Neural progenitor cell (in vitro differentiated cells): ENCODE data around the gene OR6K2. TPM values are rescaled to one million over a fixed set of nuclear protein-coding genes. Genes with fewer than 3 reads are reported as not detected.

Experiments used
- DNase-seq: peaks from one replicate; pipeline ENCODE4 v3.0.0-alpha.2; 2016; ENCODE audit warnings: low spot score
- H2AFZ ChIP-seq: fragments of 200-600 bp; sonication (generic); replicated peaks from 2 replicates; pipeline ENCODE4 v1.6.1; 2016; ENCODE audit warnings: antibody characterized with exemption
- H3F3A ChIP-seq: fragments of 200-600 bp; sonication (generic); 2 replicates; pipeline ENCODE4 v1.6.1; 2016; ENCODE audit warnings: antibody characterized with exemption, low read depth
- H3K27ac ChIP-seq: fragments of 200-600 bp; sonication (generic); 2 replicates; pipeline ENCODE4 v1.5.1; 2016; ENCODE audit warnings: mild to moderate bottlenecking
- H3K27me3 ChIP-seq: fragments of 200-600 bp; sonication (generic); 2 replicates; pipeline ENCODE4 v1.6.1; 2016; ENCODE audit warnings: mild to moderate bottlenecking, moderate library complexity
- H3K36me3 ChIP-seq: fragments of 200-600 bp; sonication (generic); 2 replicates; pipeline ENCODE4 v1.5.1; 2016
- H3K4me1 ChIP-seq: fragments of 200-600 bp; sonication (generic); 2 replicates; pipeline ENCODE4 v1.6.1; 2016; ENCODE audit warnings: mixed run types
- H3K4me2 ChIP-seq: fragments of 200-600 bp; sonication (generic); 2 replicates; pipeline ENCODE4 v1.6.1; 2016
- H3K4me3 ChIP-seq: fragments of 200-600 bp; sonication (generic); 2 replicates; pipeline ENCODE4 v1.5.1; 2016
- H3K79me2 ChIP-seq: fragments of 200-600 bp; sonication (generic); 2 replicates; pipeline ENCODE4 v1.6.1; 2016; ENCODE audit warnings: low read depth
- H3K9ac ChIP-seq: fragments of 200-600 bp; sonication (generic); 2 replicates; pipeline ENCODE4 v1.6.1; 2016
- H3K9me3 ChIP-seq: fragments of 200-600 bp; sonication (generic); 2 replicates; pipeline ENCODE4 v1.5.1; 2016; ENCODE audit warnings: low read depth
- H4K20me1 ChIP-seq: fragments of 200-600 bp; sonication (generic); 2 replicates; pipeline ENCODE4 v1.6.1; 2016; ENCODE audit warnings: low read depth
- H3K27ac Mint-ChIP-seq: 3 replicates; pipeline ENCODE4 v1.8.0; 2021; ENCODE audit warnings: mixed read lengths
- H3K27me3 Mint-ChIP-seq: 2 replicates; pipeline ENCODE4 v1.8.0; 2022; ENCODE audit warnings: low read depth, mild to moderate bottlenecking, inconsistent platforms, moderate library complexity, mixed read lengths; ENCODE audit not compliant: insufficient read depth
- H3K36me3 Mint-ChIP-seq: 3 replicates; pipeline ENCODE4 v1.8.0; 2021; ENCODE audit warnings: mixed read lengths
- H3K4me1 Mint-ChIP-seq: 3 replicates; pipeline ENCODE4 v1.8.0; 2021; ENCODE audit warnings: mixed read lengths
- H3K4me3 Mint-ChIP-seq: 3 replicates; pipeline ENCODE4 v1.8.0; 2021; ENCODE audit warnings: mild to moderate bottlenecking, moderate library complexity, mixed read lengths
- H3K9me3 Mint-ChIP-seq: 3 replicates; pipeline ENCODE4 v1.8.0; 2020; ENCODE audit warnings: mixed read lengths
- EZH2 ChIP-seq: fragments of 200-600 bp; sonication (generic); IDR thresholded peaks from 2 replicates; pipeline ENCODE4 v1.6.1; 2017; ENCODE audit warnings: antibody characterized with exemption, mild to moderate bottlenecking, moderate library complexity
- EZH2phosphoT487 ChIP-seq: fragments of 200-600 bp; sonication (generic); IDR thresholded peaks from 2 replicates; pipeline ENCODE4 v1.6.1; 2017; ENCODE audit warnings: antibody characterized with exemption
- total RNA-seq: library from RNA; depleted of rRNA; stranded (reverse); fragments of >200 nt; gene quantifications from 2 replicates; pipeline ENCODE4 v1.2.3, GENCODE V29; 2015; ENCODE audit warnings: low replicate concordance
- TF ChIP-seq, protein P1 (sequence below): fragments of 200-600 bp; sonication (generic); IDR thresholded peaks from 2 replicates; pipeline ENCODE4 v1.5.1; 2017; ENCODE audit warnings: antibody characterized with exemption, mild to moderate bottlenecking

Gene OR6K2
- total RNA-seq, 1 donor from 2014 or later, result not detected

DNA sequence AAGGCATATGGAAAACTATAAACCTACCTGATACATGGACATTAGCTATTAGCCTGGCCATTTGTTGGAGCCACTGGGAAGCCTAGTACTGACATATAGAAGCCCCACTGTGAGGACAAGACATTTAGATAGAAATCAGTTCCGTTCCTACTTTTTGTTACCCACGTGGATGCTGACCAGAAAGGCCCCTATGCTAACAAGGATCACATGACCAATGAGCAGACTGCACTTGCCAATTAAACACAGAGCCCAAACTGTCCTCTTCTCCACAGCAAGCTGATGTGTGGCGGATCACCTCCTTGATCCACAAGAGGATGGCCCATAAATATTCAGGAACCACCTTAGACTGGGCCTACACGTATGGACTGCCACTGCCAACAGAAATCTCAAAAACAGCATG lies 31.3 kb upstream of the OR6K2 start:
- no peaks in the 10 kb centered on the region for H3K9me3 ChIP-seq
- H3K9ac ChIP-seq, result no peak overlapping the region
- H3K4me3 ChIP-seq, result no peak overlapping the region
- no peak overlapping the region for H2AFZ ChIP-seq
- no peaks in the 10 kb centered on the region for H3K36me3 Mint-ChIP-seq
- peaks cover 2% of the 10 kb centered on the region for H3K27me3 Mint-ChIP-seq
- no peaks in the 10 kb centered on the region for H3K36me3 ChIP-seq
- no peaks in the 10 kb centered on the region for H3K79me2 ChIP-seq
- H3K27ac ChIP-seq, result no peak overlapping the region
- H3K4me2 ChIP-seq, result no peak overlapping the region
- no peaks in the 10 kb centered on the region for H3K9me3 Mint-ChIP-seq
- no peaks in the 10 kb centered on the region for H3K4me1 ChIP-seq
- H3K27ac Mint-ChIP-seq, result no peak overlapping the region
- no peaks in the 10 kb centered on the region for H4K20me1 ChIP-seq
- no peak for DNase-seq
- no peaks in the 10 kb centered on the region for H3F3A ChIP-seq
- no peaks in the 10 kb centered on the region for H3K4me1 Mint-ChIP-seq
- no peak overlapping the region for H3K4me3 Mint-ChIP-seq
- H3K27me3 ChIP-seq, result no peaks in the 10 kb centered on the region
- TF ChIP-seq EZH2, result no peak
- no peak for TF ChIP-seq EZH2phosphoT487
- TF ChIP-seq, protein P1, sequence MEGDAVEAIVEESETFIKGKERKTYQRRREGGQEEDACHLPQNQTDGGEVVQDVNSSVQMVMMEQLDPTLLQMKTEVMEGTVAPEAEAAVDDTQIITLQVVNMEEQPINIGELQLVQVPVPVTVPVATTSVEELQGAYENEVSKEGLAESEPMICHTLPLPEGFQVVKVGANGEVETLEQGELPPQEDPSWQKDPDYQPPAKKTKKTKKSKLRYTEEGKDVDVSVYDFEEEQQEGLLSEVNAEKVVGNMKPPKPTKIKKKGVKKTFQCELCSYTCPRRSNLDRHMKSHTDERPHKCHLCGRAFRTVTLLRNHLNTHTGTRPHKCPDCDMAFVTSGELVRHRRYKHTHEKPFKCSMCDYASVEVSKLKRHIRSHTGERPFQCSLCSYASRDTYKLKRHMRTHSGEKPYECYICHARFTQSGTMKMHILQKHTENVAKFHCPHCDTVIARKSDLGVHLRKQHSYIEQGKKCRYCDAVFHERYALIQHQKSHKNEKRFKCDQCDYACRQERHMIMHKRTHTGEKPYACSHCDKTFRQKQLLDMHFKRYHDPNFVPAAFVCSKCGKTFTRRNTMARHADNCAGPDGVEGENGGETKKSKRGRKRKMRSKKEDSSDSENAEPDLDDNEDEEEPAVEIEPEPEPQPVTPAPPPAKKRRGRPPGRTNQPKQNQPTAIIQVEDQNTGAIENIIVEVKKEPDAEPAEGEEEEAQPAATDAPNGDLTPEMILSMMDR, result no peak

DNA sequence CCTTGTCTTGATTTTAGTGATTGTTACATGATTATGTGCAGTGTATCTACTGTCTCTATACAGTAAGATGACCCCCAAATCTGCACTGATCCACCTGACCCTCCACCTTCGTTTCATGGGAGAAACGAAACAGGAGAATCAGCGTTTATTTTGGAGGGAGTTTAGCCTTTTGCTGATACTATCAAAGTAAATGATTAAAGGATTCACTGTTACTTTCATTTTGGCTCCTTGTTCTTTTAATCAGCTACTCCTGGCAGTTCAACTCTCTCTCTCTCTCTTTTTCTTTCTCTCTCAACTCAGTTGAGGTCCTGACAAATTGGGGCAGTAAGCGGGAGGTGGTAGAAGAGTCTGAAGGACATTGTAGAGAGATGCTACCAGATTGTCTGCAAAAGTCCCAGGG lies 30.0 kb upstream of the OR6K2 start:
- no peak for TF ChIP-seq EZH2
- TF ChIP-seq EZH2phosphoT487, result no peak
- TF ChIP-seq, protein P1, result no peak
- H3K9ac ChIP-seq, result no peak overlapping the region
- DNase-seq, result no peak
- H3K27me3 ChIP-seq, result no peaks in the 10 kb centered on the region
- no peaks in the 10 kb centered on the region for H3K79me2 ChIP-seq
- no peaks in the 10 kb centered on the region for H3K4me1 ChIP-seq
- Mint-ChIP-seq H3K4me3 (no peak overlapping the region), H3K27me3 (peaks cover 2% of the 10 kb centered on the region), H3K4me1 (no peaks in the 10 kb centered on the region), H3K27ac (no peak overlapping the region), H3K36me3 (no peaks in the 10 kb centered on the region), H3K9me3 (no peaks in the 10 kb centered on the region)
- no peaks in the 10 kb centered on the region for H3K9me3 ChIP-seq
- H2AFZ ChIP-seq, result no peak overlapping the region
- no peak overlapping the region for H3K4me2 ChIP-seq
- H3F3A ChIP-seq, result no peaks in the 10 kb centered on the region
- no peaks in the 10 kb centered on the region for H3K36me3 ChIP-seq
- no peak overlapping the region for H3K27ac ChIP-seq
- H4K20me1 ChIP-seq, result no peaks in the 10 kb centered on the region
- no peak overlapping the region for H3K4me3 ChIP-seq

DNA sequence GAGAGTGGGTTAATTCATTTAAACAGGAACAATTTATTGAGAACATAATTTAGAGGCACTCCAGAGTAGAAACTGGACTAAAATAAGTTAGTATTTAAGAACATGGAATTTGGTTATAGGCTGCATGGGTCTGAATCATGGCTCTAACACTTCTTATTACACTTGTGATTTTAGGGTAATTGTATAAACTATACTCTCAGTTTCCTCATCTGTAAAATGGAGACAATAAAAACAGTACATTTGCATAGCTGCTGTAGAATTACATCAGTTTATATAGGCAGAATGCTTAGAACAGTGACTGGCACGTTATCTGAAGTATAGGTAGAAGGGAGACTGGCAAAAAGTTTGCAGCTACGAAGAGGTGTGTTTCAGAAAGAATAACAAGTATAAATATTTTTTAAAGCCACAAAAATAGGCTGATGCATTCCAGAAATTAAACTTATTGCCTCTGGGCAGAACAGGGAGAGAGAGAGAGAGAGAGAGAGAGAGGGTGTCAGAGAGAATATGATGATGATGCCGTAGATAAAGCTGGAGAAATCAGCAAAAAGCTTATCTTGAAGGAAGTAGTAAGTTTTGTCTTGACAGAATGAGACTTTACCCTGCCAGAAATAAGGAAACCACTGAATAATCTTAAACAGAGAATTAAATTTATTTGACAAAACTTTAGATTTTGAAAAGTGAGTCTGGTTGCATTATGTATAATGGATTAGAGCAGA lies 28.2 kb upstream of the OR6K2 start:
- Histone ChIP-seq H3K4me1 (no peaks in the 10 kb centered on the region), H3K4me2 (no peak overlapping the region), H2AFZ (no peak overlapping the region), H3K27me3 (no peaks in the 10 kb centered on the region), H3K79me2 (no peaks in the 10 kb centered on the region), H3K36me3 (no peaks in the 10 kb centered on the region), H3K4me3 (no peak overlapping the region), H3K9me3 (no peaks in the 10 kb centered on the region), H3K9ac (no peak overlapping the region), H4K20me1 (no peaks in the 10 kb centered on the region), H3K27ac (no peak overlapping the region), H3F3A (no peaks in the 10 kb centered on the region)
- H3K9me3 Mint-ChIP-seq, result no peaks in the 10 kb centered on the region
- no peak for DNase-seq
- no peak overlapping the region for H3K27ac Mint-ChIP-seq
- no peaks in the 10 kb centered on the region for H3K36me3 Mint-ChIP-seq
- H3K27me3 Mint-ChIP-seq, result peaks cover 2% of the 10 kb centered on the region
- no peaks in the 10 kb centered on the region for H3K4me1 Mint-ChIP-seq
- no peak overlapping the region for H3K4me3 Mint-ChIP-seq
- TF ChIP-seq EZH2, result no peak
- TF ChIP-seq EZH2phosphoT487, result no peak
- TF ChIP-seq, protein P1, result no peak
